ENCODE measurements around the gene DBP. TPM values are rescaled to one million over a fixed set of nuclear protein-coding genes. Genes with fewer than 3 reads are reported as not detected.

DBP gene
- total RNA-seq, 2 donors from 2014 or later = 8.2 to 13.4 TPM

GRCh38 chr19:48627201-48627864, 9.8 kb downstream of the DBP start:
- peaks cover 52% of the 10 kb centered on the region for H3K4me1 Mint-ChIP-seq (ENCODE audit: low read depth)
- H3K9me3 Mint-ChIP-seq = no peaks in the 10 kb centered on the region
- peak overlapping the region; percentile 31 for H3K27ac Mint-ChIP-seq
- DNase-seq = peak; percentile 50 to 63
- peaks cover 6 to 13% of the 10 kb centered on the region in 2 donors for H3K36me3 Mint-ChIP-seq (ENCODE audit: insufficient read depth in 2 of 2)
- no peaks in the 10 kb centered on the region for H3K27me3 Mint-ChIP-seq (ENCODE audit: low read depth)
- peak overlapping the region in 1 of 2 donors; percentile 27 for H3K4me3 Mint-ChIP-seq
- ATAC-seq (replicated peaks in 1 of 2) = peak; percentile 37 to 44

- H3K4me3 Mint-ChIP-seq = peak overlapping the region in 1 of 2 donors; percentile 95
- DNase-seq = no peak
- H3K27me3 Mint-ChIP-seq (ENCODE audit: low read depth) = no peaks in the 10 kb centered on the region
- ATAC-seq (replicated peaks in 1 of 2) = no peak
- no peak overlapping the region for H3K27ac Mint-ChIP-seq
- peaks cover 7 to 20% of the 10 kb centered on the region in 2 donors for H3K36me3 Mint-ChIP-seq (ENCODE audit: insufficient read depth in 2 of 2)
- no peaks in the 10 kb centered on the region for H3K9me3 Mint-ChIP-seq
- peaks cover 62% of the 10 kb centered on the region for H3K4me1 Mint-ChIP-seq (ENCODE audit: low read depth)
Measured at GRCh38 chr19:48625891-48626327, 11.3 kb downstream of the DBP start.

GRCh38 chr19:48624791-48625723, 12.1 kb downstream of the DBP start:
- Mint-ChIP-seq H3K4me3 (peak overlapping the region; percentile 85 to 95), H3K27ac (peak overlapping the region; percentile 43), H3K36me3 (ENCODE audit: insufficient read depth in 2 of 2) (peaks cover 6 to 17% of the 10 kb centered on the region in 2 donors), H3K9me3 (no peaks in the 10 kb centered on the region), H3K27me3 (ENCODE audit: low read depth) (no peaks in the 10 kb centered on the region), H3K4me1 (ENCODE audit: low read depth) (peaks cover 58% of the 10 kb centered on the region)
- DNase-seq = no peak
- ATAC-seq (replicated peaks in 1 of 2) = no peak

DNA sequence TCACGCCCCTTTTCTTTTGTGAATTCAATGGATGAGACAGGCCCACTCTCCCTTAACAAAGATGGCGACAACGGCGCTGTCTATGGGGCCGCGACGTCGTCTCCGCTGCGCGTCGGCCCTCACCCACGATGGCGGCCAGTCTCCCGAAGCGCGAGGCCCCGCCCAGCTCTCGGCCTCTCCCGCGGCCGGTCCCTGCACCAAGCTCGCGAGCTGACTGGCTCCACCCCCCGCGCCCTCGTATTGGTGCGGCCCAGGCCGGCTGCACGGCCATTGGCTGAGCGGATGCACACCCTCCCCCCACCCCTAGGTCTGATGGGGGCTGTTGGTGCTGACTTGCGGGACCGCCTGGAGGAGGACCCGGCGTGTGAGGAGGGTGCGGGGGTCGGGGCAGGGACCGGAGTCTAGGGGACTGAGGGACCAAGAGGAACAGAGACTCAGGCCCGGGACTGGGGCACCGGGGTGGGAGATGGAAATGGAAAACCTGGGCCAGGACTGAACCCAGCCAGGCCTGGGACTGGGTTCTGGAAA, 13.0 kb downstream of the DBP start:
- ATAC-seq (replicated peaks in 1 of 2) (peak; percentile 77 to 79), DNase-seq (peak; percentile 99)
- Mint-ChIP-seq H3K36me3 (ENCODE audit: insufficient read depth in 2 of 2) (peaks cover 8 to 20% of the 10 kb centered on the region in 2 donors), H3K9me3 (no peaks in the 10 kb centered on the region), H3K27ac (peak overlapping the region; percentile 89), H3K4me3 (peak overlapping the region; percentile 85 to 95), H3K4me1 (ENCODE audit: low read depth) (peaks cover 65% of the 10 kb centered on the region), H3K27me3 (ENCODE audit: low read depth) (no peaks in the 10 kb centered on the region)

- peaks cover 66% of the 10 kb centered on the region for H3K4me1 Mint-ChIP-seq (ENCODE audit: low read depth)
- H3K36me3 Mint-ChIP-seq (ENCODE audit: insufficient read depth in 2 of 2) = peaks cover 9 to 21% of the 10 kb centered on the region in 2 donors
- DNase-seq = no peak
Measured at GRCh38 chr19:48623556-48624066, 13.6 kb downstream of the DBP start.

GRCh38 chr19:48619692-48620585, 17.2 kb downstream of the DBP start:
- Mint-ChIP-seq H3K27ac (peak overlapping the region; percentile 99), H3K36me3 (ENCODE audit: insufficient read depth in 2 of 2) (peaks cover 18 to 43% of the 10 kb centered on the region in 2 donors), H3K27me3 (ENCODE audit: low read depth) (no peaks in the 10 kb centered on the region), H3K9me3 (no peaks in the 10 kb centered on the region), H3K4me3 (peak overlapping the region; percentile 100), H3K4me1 (ENCODE audit: low read depth) (peaks cover 75% of the 10 kb centered on the region)
- no peak for DNase-seq
- no peak for ATAC-seq (replicated peaks in 1 of 2)

More at GRCh38 chr19:48623556-48624066, 13.6 kb downstream of the DBP start:
- peak overlapping the region; percentile 89 for H3K27ac Mint-ChIP-seq
- H3K9me3 Mint-ChIP-seq = no peaks in the 10 kb centered on the region
- no peak for ATAC-seq (replicated peaks in 1 of 2)
- peak overlapping the region; percentile 85 to 95 for H3K4me3 Mint-ChIP-seq
- no peaks in the 10 kb centered on the region for H3K27me3 Mint-ChIP-seq (ENCODE audit: low read depth)

- H3K4me3 Mint-ChIP-seq = peak within 1 kb of the TSS; percentile 100
- H3K36me3 Mint-ChIP-seq (ENCODE audit: insufficient read depth in 2 of 2) = peaks cover 18 to 43% of the 10 kb centered on the region in 2 donors
Measured at GRCh38 chr19:48618916-48619691, 18.1 kb downstream of the DBP start, which contains the start of the genes RPL18 and SPHK2. Gene RPL18, minus strand, starts transcription at chr19:48619178. Its CDS starts 35 bp downstream, at chr19:48619143. Gene SPHK2, plus strand, starts transcription at chr19:48619506. Its CDS starts 1,009 bp downstream, at chr19:48620515.

GRCh38 chr19:48618278-48618915, 18.8 kb downstream of the DBP start:
- no peak for DNase-seq

More at GRCh38 chr19:48618916-48619691, 18.1 kb downstream of the DBP start, which contains the start of the genes RPL18 and SPHK2:
- H3K27ac Mint-ChIP-seq = peak within 1 kb of the TSS; percentile 99
- H3K27me3 Mint-ChIP-seq (ENCODE audit: low read depth) = no peaks in the 10 kb centered on the region
- DNase-seq (peak; percentile 97), ATAC-seq (replicated peaks in 1 of 2) (peak; percentile 89)
- H3K9me3 Mint-ChIP-seq = no peaks in the 10 kb centered on the region
- peaks cover 66% of the 10 kb centered on the region for H3K4me1 Mint-ChIP-seq (ENCODE audit: low read depth)

DNA sequence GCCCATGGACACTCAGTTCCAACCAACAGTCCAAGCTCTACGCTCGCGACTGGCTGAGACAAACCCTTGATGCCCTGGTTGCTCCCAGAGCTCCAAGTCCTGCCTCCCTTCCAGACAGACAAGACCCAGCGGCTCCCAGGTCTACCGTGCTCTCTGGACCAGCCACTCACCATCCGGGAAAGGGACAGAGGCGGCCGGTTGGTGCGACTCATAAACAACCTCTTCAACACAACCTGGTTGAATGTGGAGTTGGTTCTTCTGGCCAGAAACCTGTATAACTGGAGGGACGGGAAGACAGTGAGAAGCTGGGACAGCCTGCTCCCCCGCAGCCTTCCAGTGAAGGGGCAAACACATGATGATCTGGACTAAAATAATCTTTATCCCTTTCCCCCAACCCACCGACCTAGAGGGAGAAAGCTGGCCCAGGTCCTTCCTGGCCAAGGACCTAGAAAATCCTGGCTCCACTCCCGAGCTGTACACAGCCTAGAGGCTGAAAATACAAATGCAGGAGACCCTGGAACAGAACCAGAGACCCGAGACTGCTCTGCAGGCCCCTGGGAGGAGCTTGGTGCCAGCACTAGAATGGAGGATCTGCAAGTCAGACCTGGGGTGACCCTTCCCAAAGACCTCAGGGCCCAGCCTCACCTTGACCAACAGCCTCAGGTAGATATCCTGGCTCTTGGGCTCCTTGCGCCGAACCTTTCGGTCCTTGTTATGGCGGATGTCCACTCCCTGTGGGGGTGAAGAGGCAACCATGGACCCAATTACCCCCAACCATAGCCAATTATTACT, 19.8 kb downstream of the DBP start:
- Mint-ChIP-seq H3K27me3 (ENCODE audit: low read depth) (no peaks in the 10 kb centered on the region), H3K36me3 (ENCODE audit: insufficient read depth in 2 of 2) (peaks cover 14 to 35% of the 10 kb centered on the region in 2 donors), H3K4me3 (peak overlapping the region; percentile 100), H3K4me1 (ENCODE audit: low read depth) (peaks cover 51% of the 10 kb centered on the region), H3K9me3 (no peaks in the 10 kb centered on the region), H3K27ac (peak overlapping the region; percentile 99)
- DNase-seq (no peak), ATAC-seq (replicated peaks in 1 of 2) (no peak)

More at GRCh38 chr19:48618278-48618915, 18.8 kb downstream of the DBP start:
- Mint-ChIP-seq H3K27ac (peak overlapping the region; percentile 99), H3K27me3 (ENCODE audit: low read depth) (no peaks in the 10 kb centered on the region), H3K9me3 (no peaks in the 10 kb centered on the region), H3K4me3 (peak overlapping the region; percentile 100), H3K4me1 (ENCODE audit: low read depth) (peaks cover 59% of the 10 kb centered on the region), H3K36me3 (ENCODE audit: insufficient read depth in 2 of 2) (peaks cover 17 to 38% of the 10 kb centered on the region in 2 donors)
- no peak for ATAC-seq (replicated peaks in 1 of 2)

DNA sequence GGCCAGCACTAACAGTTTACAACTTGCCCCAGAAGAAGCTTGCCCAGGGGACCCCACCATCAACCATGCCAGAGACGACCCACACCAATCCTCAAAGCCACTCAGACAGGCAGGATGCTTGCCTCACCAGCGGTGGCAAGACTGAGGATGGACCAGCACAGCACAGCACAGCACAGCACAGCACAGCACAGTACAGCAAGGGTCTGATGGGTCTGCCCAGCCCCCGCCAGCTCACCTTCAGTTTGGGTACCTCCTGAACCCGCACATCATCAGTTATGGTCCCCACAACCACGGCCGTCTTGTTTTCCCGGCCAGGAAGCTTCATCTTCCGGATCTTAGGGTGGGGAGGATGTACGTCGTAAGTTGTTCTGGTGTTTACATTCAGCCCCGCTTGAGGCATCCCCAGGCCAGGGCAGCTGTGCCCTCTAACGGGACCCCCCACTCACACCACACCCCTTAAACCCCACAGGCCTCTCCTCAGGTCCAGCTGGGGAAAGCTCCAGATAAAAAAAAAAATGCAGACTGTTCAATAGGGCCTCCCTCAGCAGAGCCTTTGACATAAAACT, 20.6 kb downstream of the DBP start:
- Mint-ChIP-seq H3K4me3 (peak overlapping the region; percentile 100), H3K4me1 (ENCODE audit: low read depth) (peaks cover 44% of the 10 kb centered on the region), H3K27ac (peak overlapping the region; percentile 99), H3K9me3 (no peaks in the 10 kb centered on the region), H3K36me3 (ENCODE audit: insufficient read depth in 2 of 2) (peaks cover 14 to 30% of the 10 kb centered on the region in 2 donors), H3K27me3 (ENCODE audit: low read depth) (no peaks in the 10 kb centered on the region)
- ATAC-seq (replicated peaks in 1 of 2) (no peak), DNase-seq (no peak)

Data from activated T-cell treated with anti-CD3 and anti-CD28 coated beads, Interleukin-2, amount 50 U/mL, for 72 hours (primary cell).